Kasumi-1 (cell line): ENCODE data around the gene PNPLA3.

Experiments
- DNase-seq, 2 experiments: peaks; one replicate each; lab custom pipeline; 2025; lab: John Stamatoyannopoulos, UW

Gene PNPLA3

GRCh38 chr22:43964314-43964857 is 40.8 kb downstream of the PNPLA3 start:
- no peak for DNase-seq

DNA sequence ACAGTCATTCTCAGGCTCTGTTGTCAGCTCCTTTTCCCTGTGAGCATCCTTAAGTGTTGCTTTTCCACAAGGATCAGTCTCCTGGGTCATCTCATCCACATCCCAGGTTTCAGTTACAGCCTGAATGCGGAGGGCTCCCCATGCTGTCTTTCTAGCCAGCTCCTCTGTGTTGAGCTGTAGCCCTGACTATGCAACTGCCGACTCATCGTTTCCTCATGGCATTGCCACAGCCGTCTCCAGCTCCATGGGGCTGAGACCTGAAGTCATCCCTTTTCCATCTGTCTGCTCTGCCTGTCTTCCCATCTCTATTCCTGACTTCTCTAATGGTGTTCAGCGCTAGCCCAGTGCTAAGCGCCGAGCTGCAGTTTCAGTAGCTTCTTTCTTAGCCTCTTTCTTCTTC is 43.5 kb downstream of the PNPLA3 start:
- no peak for DNase-seq

GRCh38 chr22:43968614-43969013 is 45.0 kb downstream of the PNPLA3 start:
- DNase-seq = no peak

DNA sequence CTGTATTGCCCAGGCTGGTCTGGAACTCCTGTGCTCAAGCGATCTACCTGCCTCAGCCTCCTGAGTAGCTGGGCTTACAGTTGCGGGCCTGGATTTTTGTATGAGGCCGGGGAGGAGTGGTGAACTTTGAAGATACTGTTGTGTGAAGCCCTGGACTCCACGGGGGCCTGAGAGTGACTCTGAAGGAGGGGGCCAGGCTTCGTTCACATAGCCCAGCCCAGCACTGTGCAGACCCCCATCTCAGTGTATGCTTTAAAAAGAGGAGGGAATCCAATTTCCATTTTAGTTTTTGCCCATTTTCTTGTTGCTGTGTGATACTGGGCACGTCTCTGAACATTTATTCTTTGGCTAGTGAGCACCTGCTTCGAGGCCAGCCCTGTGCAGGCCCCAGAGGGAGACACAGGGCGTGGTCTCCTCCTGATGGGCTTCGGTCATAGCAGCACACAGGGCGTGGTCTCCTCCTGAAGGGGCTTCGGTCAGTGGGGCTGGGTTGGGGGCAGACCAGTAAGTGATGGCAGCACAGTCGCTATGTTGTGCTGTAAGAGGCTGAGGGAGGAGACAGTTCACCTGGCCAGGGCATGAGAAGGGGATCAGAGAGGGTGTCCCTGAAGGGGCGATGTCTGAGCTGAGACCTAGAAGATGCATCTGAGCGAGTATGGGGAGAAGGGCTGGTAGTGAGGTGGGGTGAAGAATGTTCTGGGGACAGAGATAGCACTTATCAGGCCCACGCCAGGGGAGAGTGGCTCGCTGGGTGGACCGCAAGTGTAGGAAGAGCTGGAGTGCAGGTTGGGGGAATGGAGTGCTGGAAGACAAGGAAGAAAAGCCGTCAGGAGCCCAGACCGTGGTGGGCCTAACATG is 45.6 kb downstream of the PNPLA3 start:
- no peak for DNase-seq

DNA sequence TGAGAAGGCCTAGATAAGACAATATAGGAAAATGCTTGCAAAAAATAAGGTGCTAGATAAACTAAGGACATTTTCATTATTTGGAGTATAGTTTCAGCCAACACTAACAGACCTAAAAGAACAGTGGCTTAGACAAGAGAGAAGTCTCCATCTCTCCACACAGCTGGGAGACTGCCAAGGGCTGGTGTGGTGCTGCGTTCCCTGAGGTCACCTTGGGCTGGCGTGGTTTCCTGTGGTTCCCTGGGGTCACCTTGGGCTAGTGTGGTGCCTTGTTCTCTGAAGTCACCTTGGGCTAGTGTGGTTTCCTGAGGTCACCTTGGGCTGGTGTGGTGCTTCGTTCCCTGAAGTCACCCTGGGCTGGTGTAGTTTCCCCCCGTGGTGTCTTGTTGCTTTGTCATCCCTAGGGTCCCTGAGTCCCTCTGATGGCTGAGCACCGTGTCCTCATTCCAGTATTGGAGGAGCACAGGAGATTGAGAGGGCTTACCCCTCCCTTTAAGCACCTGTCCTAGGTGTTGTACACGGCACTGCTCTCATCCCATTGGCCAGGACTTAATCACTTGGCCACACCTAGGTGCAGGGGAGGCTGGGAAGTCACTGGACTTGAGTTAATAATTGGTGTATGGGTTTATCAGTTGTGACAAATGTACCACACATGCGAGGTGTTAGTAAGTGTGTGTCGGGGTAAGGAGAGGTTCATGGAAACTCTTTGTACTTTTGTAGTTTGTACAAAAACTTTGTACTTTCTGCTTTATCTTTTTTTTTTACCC is 46.6 kb downstream of the PNPLA3 start:
- no peak for DNase-seq

DNA sequence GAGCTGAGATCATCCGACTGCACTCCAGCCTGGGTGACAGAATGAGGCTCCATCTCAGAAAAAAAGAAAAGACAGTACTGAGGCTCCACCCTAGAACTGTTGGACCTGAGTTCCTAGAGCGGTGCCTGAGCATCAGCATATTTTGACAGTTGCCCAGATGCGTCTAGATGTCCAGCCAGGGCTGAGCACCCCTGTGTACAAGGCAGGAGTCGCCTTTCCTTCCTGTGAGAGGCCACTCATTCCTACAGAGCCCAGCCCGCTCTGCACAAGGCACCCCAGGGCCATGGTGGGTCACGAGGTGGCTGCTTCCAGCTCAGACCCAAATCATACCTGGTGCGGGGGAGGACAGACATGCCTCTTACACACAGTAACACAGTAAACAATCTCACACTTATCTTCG is 47.5 kb downstream of the PNPLA3 start:
- DNase-seq = no peak

DNA sequence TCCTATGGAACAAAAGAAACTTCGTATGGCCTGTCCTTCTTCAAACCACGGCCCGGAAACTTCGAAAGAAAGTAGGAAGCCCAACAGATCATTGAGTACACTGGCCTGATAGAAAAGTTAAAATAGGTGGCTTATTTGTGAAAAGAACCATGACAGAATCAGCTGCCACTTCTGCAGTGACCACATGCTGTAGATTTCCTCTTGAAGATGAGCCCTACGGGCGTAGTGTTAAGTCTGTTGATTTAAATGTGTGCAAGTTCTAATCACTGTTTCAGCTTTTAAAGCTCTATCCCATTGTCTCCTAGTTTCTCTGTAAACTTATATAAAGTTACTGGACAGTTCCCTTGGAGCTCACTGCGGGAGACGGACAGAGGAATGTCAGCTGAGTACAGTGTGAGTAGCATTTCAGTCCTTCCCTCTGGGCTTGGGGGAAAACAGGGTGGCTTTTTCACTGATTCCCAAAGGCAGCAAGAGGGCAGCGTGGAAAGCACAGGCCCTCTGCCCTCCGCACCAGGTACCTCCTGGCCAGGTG is 49.4 kb downstream of the PNPLA3 start:
- no peak for DNase-seq

- DNase-seq = no peak
Measured at GRCh38 chr22:43974028-43974545, 50.5 kb downstream of the PNPLA3 start.

GRCh38 chr22:43975041-43975440 is 51.4 kb downstream of the PNPLA3 start:
- no peak for DNase-seq

DNA sequence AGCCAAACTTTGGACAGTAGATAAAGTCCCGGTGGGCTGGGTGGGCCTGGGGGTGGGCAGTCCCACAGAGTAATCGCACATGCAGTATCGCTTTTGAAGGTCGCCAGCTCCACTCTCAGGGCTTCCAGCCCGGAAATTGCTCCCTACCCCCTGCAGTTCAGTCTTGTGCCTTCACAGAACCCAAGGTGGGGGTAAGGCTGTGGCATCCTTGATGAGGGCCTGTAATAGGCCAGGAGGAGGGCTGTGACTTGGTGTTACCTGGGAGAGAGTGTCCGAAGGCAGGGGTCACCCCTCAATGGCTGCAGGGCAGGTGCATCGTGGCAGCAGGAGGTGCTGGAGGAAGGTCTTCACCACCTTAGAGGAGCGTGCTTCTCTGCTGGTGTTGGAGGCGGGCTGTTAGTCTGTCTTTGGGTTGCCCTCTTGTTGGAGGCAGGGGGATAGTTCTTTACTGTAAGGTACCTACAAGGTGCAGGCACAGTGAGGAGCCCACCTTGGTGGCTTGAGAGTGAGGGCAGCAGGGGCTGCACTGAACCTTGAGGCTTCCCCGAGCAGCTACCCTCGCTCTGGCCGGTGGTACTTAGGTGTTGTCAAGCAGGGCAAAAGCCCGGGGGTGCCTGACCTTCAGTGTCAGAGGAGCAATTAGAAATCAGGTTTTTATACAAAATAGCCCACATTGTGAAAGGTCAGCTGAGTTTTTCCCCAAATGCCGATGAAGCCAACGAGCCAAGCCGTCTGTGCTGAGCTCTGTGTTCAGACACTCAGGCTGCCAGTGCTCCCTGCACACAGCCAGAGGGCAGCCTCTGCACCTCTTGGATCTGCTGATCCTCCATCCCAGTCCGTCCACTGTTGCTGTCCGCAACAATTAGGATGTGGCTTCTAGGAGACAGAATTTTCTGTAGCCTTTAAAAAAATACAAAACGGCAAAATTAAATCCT is 53.5 kb downstream of the PNPLA3 start:
- no peak for DNase-seq

GRCh38 chr22:43978558-43978957 is 55.0 kb downstream of the PNPLA3 start:
- DNase-seq = no peak

GRCh38 chr22:43980579-43980978 is 57.0 kb downstream of the PNPLA3 start:
- DNase-seq = no peak

DNA sequence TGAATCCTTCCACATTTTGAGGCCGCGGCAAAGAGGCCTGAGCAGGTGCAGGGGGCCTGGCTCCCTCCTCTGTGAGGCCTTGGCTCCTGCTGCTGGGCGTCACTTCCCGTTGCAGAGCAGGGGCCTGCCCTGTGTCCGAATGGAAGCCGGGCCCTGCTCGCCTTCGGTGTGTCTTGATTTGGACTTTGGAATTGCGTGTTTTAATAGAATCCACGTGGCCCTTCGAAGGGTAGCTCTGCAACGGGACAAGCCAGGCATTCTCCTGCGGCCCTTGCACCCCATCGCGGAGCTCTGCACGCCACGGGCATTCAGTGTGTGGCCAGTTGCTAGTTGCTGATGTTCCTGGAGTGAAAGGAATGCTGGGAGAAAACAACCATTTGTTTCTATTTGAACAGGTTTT is 57.4 kb downstream of the PNPLA3 start:
- no peak for DNase-seq

DNA sequence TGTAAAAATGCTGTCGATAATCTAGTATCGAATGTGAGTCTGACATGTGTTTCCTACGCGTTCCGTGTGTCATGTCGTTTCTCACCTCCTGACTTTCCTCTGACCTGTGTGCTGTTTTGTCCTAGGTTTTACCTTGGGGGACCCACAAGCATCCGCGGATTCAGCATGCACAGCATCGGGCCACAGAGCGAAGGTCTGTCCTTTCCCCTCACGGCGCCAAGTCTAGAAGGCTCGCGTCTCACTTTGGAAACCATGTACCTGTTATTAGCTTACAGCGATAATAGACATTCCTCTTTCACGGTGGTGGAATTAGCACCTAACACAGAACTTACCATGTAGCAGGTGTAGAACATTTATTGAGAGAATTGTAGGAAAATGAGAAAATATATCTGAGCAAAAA is 60.2 kb downstream of the PNPLA3 start:
- DNase-seq = no peak

- DNase-seq = no peak
Measured at GRCh38 chr22:43985532-43985931, 61.9 kb downstream of the PNPLA3 start.

DNA sequence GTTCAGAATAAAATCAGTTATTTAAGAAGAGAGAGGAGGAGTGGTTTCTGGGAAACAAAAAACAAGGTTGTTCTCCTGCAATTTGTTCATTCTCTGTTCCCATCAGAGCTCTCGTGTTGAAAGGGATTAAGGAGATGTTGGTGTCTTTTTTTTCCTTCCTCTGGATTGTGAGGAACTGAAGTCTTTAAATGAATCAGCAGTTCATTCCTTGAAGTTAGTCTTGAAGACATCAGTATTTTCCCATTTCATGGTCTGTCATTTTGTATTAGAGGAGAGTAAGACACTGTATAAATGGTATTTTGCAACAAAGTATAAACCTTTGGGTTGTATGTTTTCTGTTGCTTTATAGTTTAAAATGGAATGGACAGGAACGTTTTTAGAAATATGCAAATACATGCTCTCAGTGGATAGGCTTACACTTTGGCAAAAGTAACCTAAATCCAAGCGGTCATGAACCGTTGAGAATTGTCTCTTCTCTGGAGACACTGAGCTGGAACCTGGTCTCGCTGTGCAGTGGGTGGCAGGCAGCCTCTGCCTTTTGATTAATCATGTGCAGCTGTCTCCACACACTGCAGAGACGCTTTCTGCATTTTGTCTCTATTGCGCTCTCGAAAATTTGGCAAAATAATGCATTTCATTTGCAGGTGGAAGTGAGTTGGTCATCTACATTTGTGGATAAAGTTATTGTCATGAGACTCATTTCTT is 64.7 kb downstream of the PNPLA3 start:
- DNase-seq = no peak

GRCh38 chr22:43988960-43989359 is 65.4 kb downstream of the PNPLA3 start:
- DNase-seq = no peak

GRCh38 chr22:43990044-43990443 is 66.4 kb downstream of the PNPLA3 start:
- DNase-seq = no peak

DNA sequence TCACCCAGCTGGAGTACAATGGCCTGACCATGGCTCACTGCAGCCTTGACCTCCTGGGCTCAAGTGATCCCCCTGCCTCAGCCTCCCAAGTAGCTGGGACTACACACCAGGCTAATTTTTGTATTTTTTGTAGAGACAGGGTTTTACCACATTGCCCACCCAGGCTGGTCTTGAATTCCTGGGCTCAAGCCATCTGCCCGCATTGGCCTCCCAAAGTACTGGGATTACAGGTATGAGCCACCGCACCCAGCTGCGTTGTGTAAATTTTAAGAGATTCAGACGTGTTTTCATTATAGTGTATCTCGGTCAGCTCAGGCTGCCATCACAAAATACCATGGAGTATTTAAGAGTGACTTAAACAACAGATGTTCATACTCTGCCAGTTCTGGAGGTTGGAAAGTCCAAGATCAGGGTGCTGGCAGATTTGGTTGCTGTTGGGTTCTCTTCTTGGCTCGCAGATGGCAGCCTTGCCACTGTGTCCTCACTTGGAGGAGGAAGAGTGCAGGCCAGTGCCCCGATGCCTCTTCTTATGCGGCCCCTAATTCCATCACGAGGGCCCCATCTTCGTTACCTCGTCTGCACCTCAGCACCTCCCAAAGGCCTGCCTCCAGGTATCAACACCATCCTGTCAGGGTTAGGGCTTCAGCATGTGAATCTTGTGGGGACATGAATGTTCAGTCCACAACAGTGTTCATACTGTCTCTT is 67.9 kb downstream of the PNPLA3 start:
- DNase-seq = no peak

DNA sequence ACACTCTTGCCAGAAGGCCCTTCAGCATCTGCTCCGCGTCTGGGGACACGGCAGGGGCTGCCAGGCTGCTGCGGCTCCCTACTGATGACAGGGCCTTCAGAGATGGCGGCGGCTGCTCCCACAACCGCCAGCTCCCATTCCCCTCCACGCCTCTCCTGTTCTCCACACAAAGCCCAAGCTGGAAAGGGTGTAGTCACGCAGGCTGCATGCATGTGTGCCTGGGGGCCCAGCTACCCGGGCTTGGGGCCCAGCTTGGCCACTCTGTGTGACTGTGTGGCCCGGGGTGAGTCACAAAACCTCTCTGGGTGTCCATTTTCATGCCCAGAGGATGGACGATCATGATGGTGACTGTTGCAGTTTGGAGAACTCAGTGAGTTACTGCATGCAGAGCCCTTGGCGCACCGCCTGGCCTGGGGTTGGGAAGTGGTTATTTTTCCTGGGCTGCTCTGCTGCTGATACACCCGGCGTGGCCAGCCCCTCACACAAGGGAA is 68.8 kb downstream of the PNPLA3 start:
- DNase-seq = no peak
